ENCODE results near the gene RAMACL. TPM values are rescaled to one million over a fixed set of nuclear protein-coding genes. Genes with fewer than 3 reads are reported as not detected.

The RAMACL gene
- total RNA-seq, 1 experiment from 2014 or later, result 0.15 TPM

DNA sequence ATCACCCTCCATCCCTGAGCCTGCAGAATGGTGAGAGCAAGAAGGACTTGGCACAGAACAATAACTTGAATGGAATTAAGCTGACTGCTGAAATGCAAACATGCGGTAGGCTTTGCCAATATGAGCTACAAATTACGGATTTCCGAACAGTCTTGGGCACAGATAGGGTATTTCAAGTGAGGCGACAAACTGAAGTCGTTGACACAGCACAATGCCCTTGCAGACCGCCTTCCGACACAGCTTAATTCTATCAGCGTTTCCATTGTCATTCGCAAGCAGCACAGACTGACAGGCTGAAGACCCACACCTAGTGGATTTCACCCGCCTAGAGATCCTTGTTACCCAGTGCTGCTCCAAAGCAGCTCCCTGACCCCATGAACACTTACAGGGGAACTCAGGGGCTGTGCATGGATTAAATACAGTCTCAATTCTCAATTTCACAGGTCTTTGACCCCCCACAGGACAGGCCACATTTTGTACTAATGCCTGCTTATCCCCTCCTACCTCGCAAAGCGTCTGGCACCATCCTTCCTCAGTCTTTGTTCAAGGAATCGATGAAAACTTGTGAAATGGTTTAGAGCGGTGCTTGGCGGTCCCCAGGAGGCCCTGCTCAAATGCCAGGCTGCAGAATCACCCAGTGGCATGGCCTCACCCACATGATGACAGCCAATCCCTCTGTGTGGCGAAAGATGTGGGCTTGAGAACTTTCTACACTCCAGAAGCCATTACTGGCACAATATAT is 34.6 kb downstream of the RAMACL start (continued):
- TF ChIP-seq, protein P1, sequence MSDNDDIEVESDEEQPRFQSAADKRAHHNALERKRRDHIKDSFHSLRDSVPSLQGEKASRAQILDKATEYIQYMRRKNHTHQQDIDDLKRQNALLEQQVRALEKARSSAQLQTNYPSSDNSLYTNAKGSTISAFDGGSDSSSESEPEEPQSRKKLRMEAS (IDR thresholded peaks at IDR 0.05), result no peak
- TF ChIP-seq YY1 (IDR thresholded peaks at IDR 0.05; ENCODE audit: extremely low read depth, insufficient replicate concordance, low read depth, low read length), result no peak
- no peak for TF ChIP-seq POLR2A (IDR thresholded peaks at IDR 0.05; ENCODE audit: borderline replicate concordance, extremely low read depth, insufficient read depth, insufficient read length)

DNA sequence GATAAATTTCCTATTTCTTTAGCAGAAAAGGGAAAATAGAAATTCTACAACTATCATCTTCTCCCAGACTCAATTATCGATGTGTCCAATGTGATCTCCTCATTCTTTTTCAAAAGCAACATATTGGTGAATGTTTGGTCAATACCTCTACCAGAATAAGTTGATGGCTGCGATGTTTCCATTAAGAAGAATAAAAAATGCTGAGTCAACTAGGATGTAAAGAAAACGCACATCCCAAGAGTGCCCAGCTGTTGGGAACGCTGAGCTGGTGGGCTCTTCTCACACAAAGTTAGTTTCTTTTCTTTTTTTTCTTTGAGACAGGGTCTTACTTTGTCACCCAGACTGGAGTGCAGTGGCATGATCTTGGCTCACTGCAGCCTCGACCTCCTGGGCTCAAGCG is 39.8 kb downstream of the RAMACL start:
- RAD21 ChIA-PET (ENCODE audit: low non-redundant PET in 1 of 2, low total read pairs in 2 of 2, uncharacterized antibody in 2 of 2, unreplicated experiment in 2 of 2), result no interaction called here
- H3K27me3 ChIP-seq (ENCODE audit: insufficient read depth, low read length), result no peaks in the 10 kb centered on the region
- H2AFZ ChIP-seq (ENCODE audit: low read depth, low read length, poor library complexity, severe bottlenecking), result no peak overlapping the region
- H3K4me2 ChIP-seq (ENCODE audit: low read length), result no peak overlapping the region
- CTCF ChIA-PET, result no interaction called here
- intact Hi-C loops (cut with micrococcal nuclease), result no loop called here
- POLR2A ChIA-PET, result no interaction called here
- H3K9me3 ChIP-seq (ENCODE audit: control insufficient read depth in 1 of 2, insufficient read depth in 1 of 2, low read depth in 1 of 2, low read length in 2 of 2), result no peaks in the 10 kb centered on the region
- DNase-seq (ENCODE audit: low read depth, low spot score) (no peak), ATAC-seq (no peak)
- H3K27ac ChIP-seq (ENCODE audit: low read depth, low read length), result no peak overlapping the region
- TF ChIP-seq CBX3 (IDR thresholded peaks at IDR 0.05; ENCODE audit: low read depth) (no peak), SP1 (IDR thresholded peaks at IDR 0.05; ENCODE audit: low read depth) (no peak), ZNF274 (IDR thresholded peaks at IDR 0.05; ENCODE audit: low read depth, low read length) (no peak), ELF1 (IDR thresholded peaks at IDR 0.05; ENCODE audit: borderline replicate concordance, low read depth) (no peak), ZFX (IDR thresholded peaks at IDR 0.05) (no peak), YY1 (IDR thresholded peaks at IDR 0.05; ENCODE audit: extremely low read depth, insufficient replicate concordance, low read depth, low read length) (no peak), JUND (IDR thresholded peaks at IDR 0.05) (no peak), POLR2AphosphoS5 (IDR thresholded peaks at IDR 0.05; ENCODE audit: low read depth, low read length) (no peak), EGR1 (IDR thresholded peaks at IDR 0.05; ENCODE audit: low read depth) (no peak), EZH2phosphoT487 (IDR thresholded peaks at IDR 0.05; ENCODE audit: borderline replicate concordance) (no peak), SIN3A (IDR thresholded peaks at IDR 0.05; ENCODE audit: low read depth) (no peak), FOSL1 (IDR thresholded peaks at IDR 0.05; ENCODE audit: low read depth) (no peak), RAD21 (IDR thresholded peaks at IDR 0.05; ENCODE audit: low read depth) (no peak), POLR2A (IDR thresholded peaks at IDR 0.05; ENCODE audit: borderline replicate concordance, extremely low read depth, insufficient read depth, insufficient read length) (no peak), TCF7L2 (IDR thresholded peaks at IDR 0.05; ENCODE audit: borderline replicate concordance, extremely low read depth, insufficient read depth, insufficient read length) (no peak)
- TF ChIP-seq, protein P2, sequence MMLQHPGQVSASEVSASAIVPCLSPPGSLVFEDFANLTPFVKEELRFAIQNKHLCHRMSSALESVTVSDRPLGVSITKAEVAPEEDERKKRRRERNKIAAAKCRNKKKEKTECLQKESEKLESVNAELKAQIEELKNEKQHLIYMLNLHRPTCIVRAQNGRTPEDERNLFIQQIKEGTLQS (IDR thresholded peaks at IDR 0.05), result no peak
- TF ChIP-seq, protein P3, sequence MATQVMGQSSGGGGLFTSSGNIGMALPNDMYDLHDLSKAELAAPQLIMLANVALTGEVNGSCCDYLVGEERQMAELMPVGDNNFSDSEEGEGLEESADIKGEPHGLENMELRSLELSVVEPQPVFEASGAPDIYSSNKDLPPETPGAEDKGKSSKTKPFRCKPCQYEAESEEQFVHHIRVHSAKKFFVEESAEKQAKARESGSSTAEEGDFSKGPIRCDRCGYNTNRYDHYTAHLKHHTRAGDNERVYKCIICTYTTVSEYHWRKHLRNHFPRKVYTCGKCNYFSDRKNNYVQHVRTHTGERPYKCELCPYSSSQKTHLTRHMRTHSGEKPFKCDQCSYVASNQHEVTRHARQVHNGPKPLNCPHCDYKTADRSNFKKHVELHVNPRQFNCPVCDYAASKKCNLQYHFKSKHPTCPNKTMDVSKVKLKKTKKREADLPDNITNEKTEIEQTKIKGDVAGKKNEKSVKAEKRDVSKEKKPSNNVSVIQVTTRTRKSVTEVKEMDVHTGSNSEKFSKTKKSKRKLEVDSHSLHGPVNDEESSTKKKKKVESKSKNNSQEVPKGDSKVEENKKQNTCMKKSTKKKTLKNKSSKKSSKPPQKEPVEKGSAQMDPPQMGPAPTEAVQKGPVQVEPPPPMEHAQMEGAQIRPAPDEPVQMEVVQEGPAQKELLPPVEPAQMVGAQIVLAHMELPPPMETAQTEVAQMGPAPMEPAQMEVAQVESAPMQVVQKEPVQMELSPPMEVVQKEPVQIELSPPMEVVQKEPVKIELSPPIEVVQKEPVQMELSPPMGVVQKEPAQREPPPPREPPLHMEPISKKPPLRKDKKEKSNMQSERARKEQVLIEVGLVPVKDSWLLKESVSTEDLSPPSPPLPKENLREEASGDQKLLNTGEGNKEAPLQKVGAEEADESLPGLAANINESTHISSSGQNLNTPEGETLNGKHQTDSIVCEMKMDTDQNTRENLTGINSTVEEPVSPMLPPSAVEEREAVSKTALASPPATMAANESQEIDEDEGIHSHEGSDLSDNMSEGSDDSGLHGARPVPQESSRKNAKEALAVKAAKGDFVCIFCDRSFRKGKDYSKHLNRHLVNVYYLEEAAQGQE (IDR thresholded peaks at IDR 0.05; ENCODE audit: low read depth), result no peak
- TF ChIP-seq, protein P1 (IDR thresholded peaks at IDR 0.05), result no peak
- TF ChIP-seq, protein P4, sequence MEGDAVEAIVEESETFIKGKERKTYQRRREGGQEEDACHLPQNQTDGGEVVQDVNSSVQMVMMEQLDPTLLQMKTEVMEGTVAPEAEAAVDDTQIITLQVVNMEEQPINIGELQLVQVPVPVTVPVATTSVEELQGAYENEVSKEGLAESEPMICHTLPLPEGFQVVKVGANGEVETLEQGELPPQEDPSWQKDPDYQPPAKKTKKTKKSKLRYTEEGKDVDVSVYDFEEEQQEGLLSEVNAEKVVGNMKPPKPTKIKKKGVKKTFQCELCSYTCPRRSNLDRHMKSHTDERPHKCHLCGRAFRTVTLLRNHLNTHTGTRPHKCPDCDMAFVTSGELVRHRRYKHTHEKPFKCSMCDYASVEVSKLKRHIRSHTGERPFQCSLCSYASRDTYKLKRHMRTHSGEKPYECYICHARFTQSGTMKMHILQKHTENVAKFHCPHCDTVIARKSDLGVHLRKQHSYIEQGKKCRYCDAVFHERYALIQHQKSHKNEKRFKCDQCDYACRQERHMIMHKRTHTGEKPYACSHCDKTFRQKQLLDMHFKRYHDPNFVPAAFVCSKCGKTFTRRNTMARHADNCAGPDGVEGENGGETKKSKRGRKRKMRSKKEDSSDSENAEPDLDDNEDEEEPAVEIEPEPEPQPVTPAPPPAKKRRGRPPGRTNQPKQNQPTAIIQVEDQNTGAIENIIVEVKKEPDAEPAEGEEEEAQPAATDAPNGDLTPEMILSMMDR (IDR thresholded peaks at IDR 0.05 in 2 of 3, conservative IDR thresholded peaks at IDR 0.05 in 1 of 3; ENCODE audit: borderline replicate concordance in 1 of 3, insufficient read depth in 1 of 3, low read depth in 2 of 3, low read length in 2 of 3), result no peak
- H3K4me1 ChIP-seq (ENCODE audit: control insufficient read depth in 1 of 2, insufficient read depth in 2 of 2, low read length in 2 of 2), result peaks cover 0 to 5% of the 10 kb centered on the region in 2 experiments; a peak in 1 of 4 replicates
- H3K79me2 ChIP-seq (ENCODE audit: insufficient read depth, low read length), result no peaks in the 10 kb centered on the region
- no peaks in the 10 kb centered on the region for H3K36me3 ChIP-seq (ENCODE audit: control insufficient read depth in 1 of 2, insufficient read depth in 2 of 2, low read length in 2 of 2)
- no peaks in the 10 kb centered on the region for H3K9me2 ChIP-seq (ENCODE audit: insufficient read depth)
- no TSS peak for BruUV-seq (replicated peaks)
- H3K9ac ChIP-seq (ENCODE audit: low read length), result no peak overlapping the region
- no peak overlapping the region for H3K4me3 ChIP-seq (replicated peaks in 1 of 2; ENCODE audit: low read depth in 1 of 2, low read length in 2 of 2)
- H4K20me1 ChIP-seq (ENCODE audit: insufficient read depth), result no peaks in the 10 kb centered on the region

Data from HCT116 (cell line).